Suprapubic skin (tissue), 4 donors: ENCODE measurements around the gene MARCHF3. TPM values are rescaled to one million over a fixed set of nuclear protein-coding genes. Genes with fewer than 3 reads are reported as not detected.
A peak's percentile ranks its signal among the peaks of the same experiment; 100 is the strongest.

ENCODE experiments used
- DNase-seq, 2 donors: peaks; one replicate each; pipeline ENCODE4 v3.0.0-alpha.2; 2019; ENCODE audit warnings: low spot score in 2 of 2
- H3K27ac ChIP-seq: fragments of 200-600 bp; sonication (generic); one replicate; pipeline ENCODE4 v1.5.1; 2019
- H3K27me3 ChIP-seq: fragments of 200-600 bp; sonication (generic); one replicate; pipeline ENCODE4 v1.5.1; 2019
- H3K36me3 ChIP-seq: fragments of 200-600 bp; sonication (generic); one replicate; pipeline ENCODE4 v1.5.1; 2019
- H3K4me1 ChIP-seq: fragments of 200-600 bp; sonication (generic); one replicate; pipeline ENCODE4 v1.5.1; 2019
- H3K4me3 ChIP-seq: fragments of 200-600 bp; sonication (generic); one replicate; pipeline ENCODE4 v1.5.1; 2019; ENCODE audit warnings: mild to moderate bottlenecking
- H3K9me3 ChIP-seq: fragments of 200-600 bp; sonication (generic); one replicate; pipeline ENCODE4 v1.5.1; 2019
- CTCF ChIP-seq, 2 donors: fragments of 200-600 bp in 1 of 2; fragments of 450-650 bp in 1 of 2; sonication (generic) in 1 of 2; IDR thresholded peaks; one replicate each; pipeline ENCODE4 v1.5.1; 2016 to 2019; ENCODE audit warnings: antibody characterized with exemption in 2 of 2, mild to moderate bottlenecking in 1 of 2, moderate library complexity in 1 of 2
- EP300 ChIP-seq: sonication (generic); formaldehyde crosslinking; IDR thresholded peaks from one replicate; pipeline ENCODE4 v1.6.1; 2017; ENCODE audit warnings: antibody characterized with exemption
- POLR2A ChIP-seq, 2 donors: fragments of 450-650 bp; IDR thresholded peaks; one replicate each; pipeline ENCODE4 v1.6.1; 2017; ENCODE audit warnings: antibody characterized with exemption in 2 of 2, mild to moderate bottlenecking in 2 of 2, moderate library complexity in 2 of 2
- POLR2AphosphoS5 ChIP-seq, 3 donors: sonication (generic); formaldehyde crosslinking; IDR thresholded peaks; one replicate each; pipeline ENCODE4 v1.6.1; 2017; ENCODE audit warnings: antibody characterized with exemption in 3 of 3
- WGBS: methylation state at CpG from one replicate; pipeline ENCODE4 v1.1.5; 2018; 5-methylcytosine and 5-hydroxymethylcytosine counted together
- total RNA-seq, 4 donors: library from RNA; depleted of rRNA; stranded (reverse); fragments of >200 nt; gene quantifications; one replicate each; pipeline ENCODE4 v1.1.0, GENCODE V29; 2016

The MARCHF3 gene
- total RNA-seq, 4 donors from 2014 or later, result 13.9 to 34.8 (median 27.0) TPM

DNA sequence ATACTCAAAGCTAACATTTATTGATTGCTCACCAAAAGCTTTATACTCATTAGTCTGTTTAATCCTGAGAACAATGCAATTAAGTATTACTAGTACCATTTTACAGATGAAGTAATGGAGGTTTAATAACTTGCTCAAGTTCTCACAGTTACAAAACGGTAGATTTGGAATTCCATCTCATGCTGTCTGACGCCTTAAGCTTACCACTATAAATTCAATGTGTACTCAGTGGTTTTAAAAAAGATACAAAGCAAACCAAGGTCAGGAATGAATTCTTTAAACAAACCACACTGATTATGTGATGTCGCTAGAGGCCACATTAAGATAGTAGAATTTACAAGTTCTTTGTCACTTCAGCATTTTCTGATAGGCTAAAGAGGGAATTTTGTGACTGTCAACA, 44.1 kb upstream of the MARCHF3 start:
- DNase-seq, result no peak
- H3K36me3 ChIP-seq, result no peaks in the 10 kb centered on the region
- TF ChIP-seq POLR2AphosphoS5 (IDR thresholded peaks at IDR 0.05) (no peak), POLR2A (IDR thresholded peaks at IDR 0.05) (no peak), CTCF (IDR thresholded peaks at IDR 0.05) (no peak), EP300 (no peak)
- H3K27ac ChIP-seq, result no peak overlapping the region
- no peaks in the 10 kb centered on the region for H3K27me3 ChIP-seq
- H3K9me3 ChIP-seq, result no peaks in the 10 kb centered on the region
- peaks cover 5% of the 10 kb centered on the region for H3K4me1 ChIP-seq
- H3K4me3 ChIP-seq, result no peak overlapping the region
- 87% methylated on average over 3 of the region's 3 CpGs for WGBS

GRCh38 chr5:127072861-127073846, 42.8 kb upstream of the MARCHF3 start, which contains the start of gene C5orf63:
Gene C5orf63 (minus strand): TSS chr5:127073502. CDS start chr5:127058995, 14,507 bp downstream.
- Histone ChIP-seq H3K4me3 (peak within 1 kb of the TSS; percentile 64), H3K36me3 (no peaks in the 10 kb centered on the region), H3K9me3 (no peaks in the 10 kb centered on the region), H3K27me3 (no peaks in the 10 kb centered on the region), H3K27ac (no peak within 1 kb of the TSS), H3K4me1 (peaks cover 5% of the 10 kb centered on the region)
- WGBS, result 58% methylated on average over 56 of the region's 56 CpGs
- TF ChIP-seq EP300 (no peak), CTCF (IDR thresholded peaks at IDR 0.05) (peak in 1 of 2 donors; percentile 38)
- peak; percentile 63 to 83 for DNase-seq

GRCh38 chr5:127070243-127070642, 39.9 kb upstream of the MARCHF3 start:
- no peak for DNase-seq
- Histone ChIP-seq H3K27ac (no peak overlapping the region), H3K4me1 (peaks cover 5% of the 10 kb centered on the region), H3K9me3 (no peaks in the 10 kb centered on the region), H3K4me3 (no peak overlapping the region), H3K27me3 (no peaks in the 10 kb centered on the region), H3K36me3 (no peaks in the 10 kb centered on the region)
- WGBS, result 90% methylated on average over 2 of the region's 2 CpGs
- no peak for TF ChIP-seq POLR2A (IDR thresholded peaks at IDR 0.05)
- TF ChIP-seq EP300, result no peak
- no peak for TF ChIP-seq POLR2AphosphoS5 (IDR thresholded peaks at IDR 0.05)
- TF ChIP-seq CTCF (IDR thresholded peaks at IDR 0.05), result no peak

- H3K27me3 ChIP-seq, result no peaks in the 10 kb centered on the region
- no peak for TF ChIP-seq EP300
- TF ChIP-seq POLR2A (IDR thresholded peaks at IDR 0.05), result no peak
- no peak for TF ChIP-seq POLR2AphosphoS5 (IDR thresholded peaks at IDR 0.05)
- no peak for TF ChIP-seq CTCF (IDR thresholded peaks at IDR 0.05)
- H3K4me1 ChIP-seq, result peaks cover 5% of the 10 kb centered on the region
- 56% methylated on average over 2 of the region's 2 CpGs for WGBS
- H3K4me3 ChIP-seq, result no peak overlapping the region
- H3K27ac ChIP-seq, result no peak overlapping the region
- H3K36me3 ChIP-seq, result no peaks in the 10 kb centered on the region
- H3K9me3 ChIP-seq, result no peaks in the 10 kb centered on the region
- DNase-seq, result no peak
Measured at GRCh38 chr5:127068493-127069214, 38.3 kb upstream of the MARCHF3 start.

DNA sequence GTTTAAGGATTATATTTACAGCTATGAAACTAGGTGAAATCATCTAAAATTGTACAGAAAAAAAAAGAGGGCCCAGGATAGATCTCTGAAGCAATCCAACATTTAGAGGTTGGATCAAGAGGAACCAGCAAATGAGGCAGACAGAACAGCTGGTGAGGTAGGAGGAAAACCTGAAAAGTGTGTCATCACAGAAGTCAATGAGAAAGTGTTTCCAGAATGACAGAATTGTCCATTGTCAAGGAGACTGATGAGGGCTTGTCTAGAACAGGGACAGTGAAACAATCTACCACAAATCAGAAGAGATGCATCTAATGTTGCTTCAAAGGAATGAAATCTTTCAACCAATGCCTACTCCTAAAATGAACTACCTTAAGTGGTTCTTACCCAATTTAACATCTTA, 36.4 kb upstream of the MARCHF3 start:
- Histone ChIP-seq H3K36me3 (no peaks in the 10 kb centered on the region), H3K27ac (no peak overlapping the region), H3K27me3 (no peaks in the 10 kb centered on the region), H3K4me1 (no peaks in the 10 kb centered on the region), H3K9me3 (no peaks in the 10 kb centered on the region), H3K4me3 (no peak overlapping the region)
- TF ChIP-seq POLR2AphosphoS5 (IDR thresholded peaks at IDR 0.05), result no peak
- TF ChIP-seq CTCF (IDR thresholded peaks at IDR 0.05), result no peak
- TF ChIP-seq POLR2A (IDR thresholded peaks at IDR 0.05), result no peak
- no peak for TF ChIP-seq EP300
- no peak for DNase-seq
